Measurements from ENCODE around the gene AADAC.

GRCh38 chr3:151793636-151794035 is 20.3 kb upstream of the AADAC start:
- TF ChIP-seq CTCF (IDR thresholded peaks at IDR 0.05), result no peak
- no peak for TF ChIP-seq POLR2A (IDR thresholded peaks at IDR 0.05)

All from heart left ventricle (tissue), 13 donors.